Rectal smooth muscle tissue (tissue), 1 donor: ENCODE data around the gene HCFC2.

Experiments
- H3K27ac ChIP-seq: one replicate; pipeline ENCODE4 v1.7.0; 2013; ENCODE audit warnings: low read depth, low read length, inconsistent platforms
- H3K27me3 ChIP-seq: one replicate; pipeline ENCODE4 v1.7.0; 2013; ENCODE audit warnings: low read length; ENCODE audit not compliant: control insufficient read depth, insufficient read depth
- H3K36me3 ChIP-seq: one replicate; pipeline ENCODE4 v1.7.0; 2013; ENCODE audit warnings: low read length; ENCODE audit not compliant: control insufficient read depth, insufficient read depth
- H3K4me1 ChIP-seq: one replicate; pipeline ENCODE4 v1.7.0; 2013; ENCODE audit warnings: low read length; ENCODE audit not compliant: control insufficient read depth, insufficient read depth
- H3K4me3 ChIP-seq: one replicate; pipeline ENCODE4 v1.7.0; 2013; ENCODE audit warnings: low read length
- H3K9ac ChIP-seq: one replicate; pipeline ENCODE4 v1.7.0; 2013; ENCODE audit warnings: low read length

Gene HCFC2

GRCh38 chr12:104133321-104133720 is 69.0 kb downstream of the HCFC2 start:
- H3K27ac ChIP-seq: no peak overlapping the region

GRCh38 chr12:104133866-104134265 is 69.5 kb downstream of the HCFC2 start:
- no peak overlapping the region for H3K27ac ChIP-seq
- no peaks in the 10 kb centered on the region for H3K36me3 ChIP-seq
- peaks cover 23% of the 10 kb centered on the region for H3K4me1 ChIP-seq
- no peak overlapping the region for H3K9ac ChIP-seq
- H3K27me3 ChIP-seq: no peaks in the 10 kb centered on the region
- H3K4me3 ChIP-seq: no peak overlapping the region

More at GRCh38 chr12:104133321-104133720, 69.0 kb downstream of the HCFC2 start:
- H3K4me1 ChIP-seq: peaks cover 19% of the 10 kb centered on the region
- no peaks in the 10 kb centered on the region for H3K27me3 ChIP-seq
- no peak overlapping the region for H3K4me3 ChIP-seq
- H3K9ac ChIP-seq: no peak overlapping the region
- H3K36me3 ChIP-seq: no peaks in the 10 kb centered on the region

- H3K27me3 ChIP-seq: no peaks in the 10 kb centered on the region
- H3K9ac ChIP-seq: no peak overlapping the region
- H3K36me3 ChIP-seq: no peaks in the 10 kb centered on the region
- no peak overlapping the region for H3K27ac ChIP-seq
- peaks cover 27% of the 10 kb centered on the region for H3K4me1 ChIP-seq
- no peak overlapping the region for H3K4me3 ChIP-seq
Measured at GRCh38 chr12:104134882-104135281, 70.6 kb downstream of the HCFC2 start.

- no peaks in the 10 kb centered on the region for H3K36me3 ChIP-seq
- peak overlapping the region; percentile 67 for H3K4me3 ChIP-seq
- H3K27me3 ChIP-seq: no peaks in the 10 kb centered on the region
- H3K27ac ChIP-seq: peak overlapping the region; percentile 71
- H3K9ac ChIP-seq: no peak overlapping the region
- peaks cover 27% of the 10 kb centered on the region for H3K4me1 ChIP-seq
Measured at GRCh38 chr12:104136577-104136976, 72.2 kb downstream of the HCFC2 start.

- Histone ChIP-seq H3K4me1 (peaks cover 22% of the 10 kb centered on the region), H3K4me3 (peak overlapping the region; percentile 67), H3K9ac (peak overlapping the region; percentile 25), H3K36me3 (no peaks in the 10 kb centered on the region), H3K27ac (peak overlapping the region; percentile 71), H3K27me3 (no peaks in the 10 kb centered on the region)
Measured at GRCh38 chr12:104137001-104137901, 72.9 kb downstream of the HCFC2 start.

GRCh38 chr12:104137902-104138796 is 73.8 kb downstream of the HCFC2 start, which contains the start of gene NFYB:
Gene NFYB, minus strand, starts transcription at chr12:104138210. Its CDS starts 2,757 bp downstream, at chr12:104135453.
- Histone ChIP-seq H3K36me3 (no peaks in the 10 kb centered on the region), H3K4me1 (peaks cover 18% of the 10 kb centered on the region), H3K27ac (peak within 1 kb of the TSS; percentile 75), H3K27me3 (no peaks in the 10 kb centered on the region), H3K4me3 (peak within 1 kb of the TSS; percentile 67), H3K9ac (peak within 1 kb of the TSS; percentile 25)

GRCh38 chr12:104138797-104139152 is 74.4 kb downstream of the HCFC2 start:
- Histone ChIP-seq H3K4me3 (peak overlapping the region; percentile 43), H3K27ac (peak overlapping the region; percentile 75), H3K27me3 (no peaks in the 10 kb centered on the region), H3K4me1 (peaks cover 18% of the 10 kb centered on the region), H3K9ac (no peak overlapping the region), H3K36me3 (no peaks in the 10 kb centered on the region)

- Histone ChIP-seq H3K4me1 (peaks cover 8% of the 10 kb centered on the region), H3K27me3 (no peaks in the 10 kb centered on the region), H3K27ac (no peak overlapping the region), H3K9ac (no peak overlapping the region), H3K4me3 (no peak overlapping the region), H3K36me3 (no peaks in the 10 kb centered on the region)
Measured at GRCh38 chr12:104142543-104142942, 78.2 kb downstream of the HCFC2 start.

GRCh38 chr12:104143002-104143401 is 78.7 kb downstream of the HCFC2 start:
- H3K4me3 ChIP-seq: no peak overlapping the region
- no peak overlapping the region for H3K9ac ChIP-seq
- peaks cover 8% of the 10 kb centered on the region for H3K4me1 ChIP-seq
- H3K27ac ChIP-seq: no peak overlapping the region
- no peaks in the 10 kb centered on the region for H3K27me3 ChIP-seq
- H3K36me3 ChIP-seq: no peaks in the 10 kb centered on the region

GRCh38 chr12:104143918-104144317 is 79.6 kb downstream of the HCFC2 start:
- Histone ChIP-seq H3K36me3 (no peaks in the 10 kb centered on the region), H3K27ac (no peak overlapping the region), H3K9ac (no peak overlapping the region), H3K27me3 (no peaks in the 10 kb centered on the region), H3K4me1 (peaks cover 3% of the 10 kb centered on the region), H3K4me3 (no peak overlapping the region)

GRCh38 chr12:104147346-104147745 is 83.0 kb downstream of the HCFC2 start:
- Histone ChIP-seq H3K27me3 (no peaks in the 10 kb centered on the region), H3K9ac (no peak overlapping the region), H3K27ac (no peak overlapping the region), H3K4me3 (no peak overlapping the region), H3K4me1 (no peaks in the 10 kb centered on the region), H3K36me3 (no peaks in the 10 kb centered on the region)

GRCh38 chr12:104150416-104150815 is 86.1 kb downstream of the HCFC2 start:
- H3K27me3 ChIP-seq: no peaks in the 10 kb centered on the region
- no peak overlapping the region for H3K27ac ChIP-seq
- no peak overlapping the region for H3K9ac ChIP-seq
- no peaks in the 10 kb centered on the region for H3K36me3 ChIP-seq
- H3K4me3 ChIP-seq: no peak overlapping the region
- no peaks in the 10 kb centered on the region for H3K4me1 ChIP-seq
